ENCODE results near the gene MYOG.
A peak's percentile ranks its signal among the peaks of the same experiment; 100 is the strongest.

Gene MYOG

DNA sequence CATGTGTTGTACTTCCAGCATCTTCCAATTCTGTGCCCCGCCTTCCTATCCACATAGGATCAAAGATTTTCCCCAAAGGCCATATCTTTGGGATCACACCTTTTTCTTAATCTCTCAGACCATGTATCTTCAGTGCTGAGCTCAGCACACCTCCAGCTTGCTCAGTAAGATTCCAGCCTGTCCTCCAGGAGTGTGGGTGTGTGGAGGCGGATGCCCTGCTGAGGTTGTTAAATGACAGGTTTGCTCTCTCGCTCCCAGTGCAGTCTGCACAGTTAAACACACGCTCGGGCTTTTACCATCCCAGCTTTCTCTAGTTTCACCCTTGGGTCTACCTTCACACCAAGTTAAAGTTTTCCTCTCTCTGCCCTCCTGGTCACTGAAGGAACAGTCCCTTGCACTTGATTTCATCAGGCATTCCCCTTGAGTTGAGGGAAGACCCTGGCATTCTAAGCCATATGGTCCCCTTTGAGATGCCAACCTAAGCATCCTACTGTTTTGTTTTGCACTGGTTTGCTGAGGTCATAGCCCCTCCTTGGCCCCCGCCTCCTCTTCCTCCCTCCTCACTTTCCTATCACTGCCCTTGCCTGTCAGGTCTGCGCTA lies 13.7 kb downstream of the MYOG start:
- no peak for DNase-seq

DNA sequence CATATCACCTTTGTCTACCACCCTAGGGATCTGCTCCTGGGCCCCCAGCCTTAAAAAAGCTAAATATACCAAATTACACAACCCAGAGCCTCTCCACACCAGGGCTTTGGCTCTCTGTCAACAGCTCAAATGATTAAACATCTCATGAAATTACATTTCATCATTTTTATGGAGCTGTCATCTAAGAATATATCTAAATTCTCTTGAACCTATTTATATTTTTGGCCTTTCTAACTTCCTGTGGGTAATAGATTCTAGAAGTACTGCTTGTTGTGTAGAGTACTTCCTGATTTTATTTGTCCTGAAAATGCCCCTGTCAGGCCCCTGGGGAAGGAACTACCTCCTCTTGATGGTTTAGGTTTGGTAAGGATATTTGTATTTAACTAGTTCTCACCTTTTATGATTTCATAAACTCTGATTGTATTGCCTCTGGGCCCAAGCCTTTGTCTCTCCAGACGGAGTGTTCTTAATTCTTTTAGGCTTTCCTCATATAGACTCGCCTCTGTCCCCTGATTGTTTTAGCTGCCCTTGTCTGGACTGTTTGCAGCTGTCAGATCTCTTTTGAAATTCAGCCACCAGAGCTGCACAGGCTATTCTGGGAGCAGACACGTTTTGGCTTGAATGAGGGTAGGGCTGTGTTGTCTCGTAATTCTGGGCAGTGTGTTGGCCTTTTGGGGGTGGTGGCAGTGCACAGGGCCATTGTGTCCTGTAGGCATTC lies 16.6 kb downstream of the MYOG start:
- no peak for DNase-seq

DNA sequence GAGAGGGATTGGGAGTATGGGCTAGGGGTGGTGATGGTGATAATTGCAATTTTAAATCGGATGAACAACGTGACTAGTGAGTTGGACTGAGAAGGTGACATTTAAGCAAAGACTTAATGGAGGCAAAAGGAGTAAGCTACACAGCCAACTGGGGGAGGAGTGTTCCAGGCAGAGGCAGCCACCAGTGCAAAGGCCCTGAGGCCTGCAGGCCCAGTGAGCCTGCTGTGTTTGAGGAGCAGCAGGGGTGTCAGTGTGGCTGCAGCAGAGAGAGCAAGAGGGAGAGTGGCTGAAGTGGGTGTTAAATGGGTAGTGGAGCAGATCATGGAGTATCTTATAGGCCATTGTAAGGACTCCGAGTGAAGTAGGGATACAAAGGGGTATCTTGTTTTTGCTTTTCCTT lies 18.8 kb downstream of the MYOG start:
- DNase-seq = no peak

DNA sequence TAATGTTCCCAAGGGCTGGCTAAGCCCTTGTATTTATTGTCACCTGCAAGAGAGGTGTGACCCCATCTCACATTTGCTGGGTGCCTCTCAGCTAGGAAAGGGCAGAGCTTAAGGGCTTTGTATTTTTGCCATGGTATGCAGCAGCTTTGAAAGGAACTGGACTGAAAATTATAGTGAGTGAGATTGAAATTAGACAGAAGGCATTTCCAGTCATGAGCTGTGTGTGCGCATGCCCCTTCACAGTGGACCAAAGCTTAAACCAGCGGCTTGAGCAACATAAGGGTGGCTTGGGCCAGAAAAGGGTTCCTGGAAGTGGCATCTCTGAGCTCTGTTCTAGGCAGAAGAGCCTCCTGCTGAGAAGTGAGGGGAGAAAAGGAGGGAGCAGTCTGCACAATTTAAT lies 19.8 kb downstream of the MYOG start:
- DNase-seq = no peak

DNA sequence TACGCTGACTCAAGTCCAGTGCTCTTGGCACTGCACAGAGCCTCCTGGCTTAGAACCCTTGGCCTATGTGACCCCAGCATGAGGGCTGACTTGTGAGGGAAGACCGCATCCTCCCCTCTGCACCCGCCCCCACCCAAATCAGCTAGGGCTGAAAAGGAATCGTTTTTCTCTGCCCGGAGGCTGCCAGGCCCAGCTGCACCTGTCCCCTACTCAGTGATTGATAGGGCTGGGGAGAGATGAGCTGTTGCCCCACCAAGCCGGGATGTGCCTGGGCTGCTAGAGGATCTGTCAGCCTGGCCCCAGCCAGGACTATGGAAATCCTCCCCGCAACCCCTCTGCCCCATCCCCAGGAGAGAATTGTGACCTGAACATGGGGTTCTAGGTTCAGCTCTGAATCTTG lies 20.6 kb downstream of the MYOG start:
- no peak for DNase-seq

DNA sequence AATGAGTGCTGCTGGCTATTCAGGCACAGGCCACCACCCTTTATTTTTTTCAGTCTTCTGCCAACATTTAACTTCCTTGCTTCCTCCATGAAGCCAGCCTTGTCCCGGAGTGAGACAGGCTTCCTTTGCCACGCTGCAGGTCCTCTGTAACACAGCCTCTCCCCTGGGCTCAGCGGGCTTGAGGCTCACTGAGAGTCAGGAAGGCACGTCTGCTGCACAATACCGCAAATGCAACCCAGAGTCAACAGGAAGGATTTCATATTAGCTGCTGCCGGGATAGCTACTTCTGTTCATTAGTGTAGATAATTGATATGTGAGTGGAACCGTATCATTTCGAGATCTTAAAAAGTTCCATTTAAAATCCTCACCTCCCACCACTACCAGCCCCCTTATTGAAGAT lies 22.5 kb downstream of the MYOG start:
- DNase-seq = no peak

DNA sequence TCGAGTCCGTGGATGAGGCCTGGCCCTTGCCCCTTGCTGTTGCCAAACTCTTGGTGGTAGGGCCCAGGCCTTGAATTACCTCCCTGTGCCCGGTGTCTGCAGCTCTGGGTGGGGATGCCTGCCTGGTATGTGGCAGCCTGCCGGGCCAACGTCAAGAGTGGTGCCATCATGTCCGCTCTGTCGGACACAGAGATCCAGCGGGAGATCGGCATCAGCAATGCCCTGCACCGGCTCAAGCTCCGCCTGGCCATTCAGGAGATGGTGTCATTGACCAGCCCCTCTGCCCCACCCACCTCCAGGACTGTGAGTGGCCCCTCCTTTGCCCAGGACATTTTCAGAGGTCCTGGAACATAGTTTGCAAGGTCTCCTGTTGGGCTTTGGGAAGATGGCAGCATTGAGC lies 25.7 kb downstream of the MYOG start:
- DNase-seq = no peak

DNA sequence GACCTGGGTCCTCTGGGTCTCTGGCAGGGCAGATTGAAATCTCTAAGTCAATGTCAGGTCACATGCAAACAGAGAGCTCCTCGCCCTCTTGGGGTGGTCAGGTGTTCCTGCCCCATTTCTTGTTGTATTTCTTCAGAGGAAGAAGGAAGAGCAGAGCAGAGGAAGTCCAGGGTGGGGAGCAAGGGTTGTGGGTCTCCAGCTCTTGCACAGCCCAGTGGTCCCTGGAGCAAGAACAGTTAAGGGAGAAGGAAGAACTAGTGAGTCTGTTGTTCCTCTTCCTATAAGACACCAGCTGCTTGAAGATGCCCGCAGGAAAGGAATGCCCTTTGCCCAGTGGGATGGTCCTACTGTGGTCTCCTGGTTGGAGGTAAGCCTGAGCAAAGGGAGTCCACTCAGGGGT lies 26.3 kb downstream of the MYOG start:
- no peak for DNase-seq

DNA sequence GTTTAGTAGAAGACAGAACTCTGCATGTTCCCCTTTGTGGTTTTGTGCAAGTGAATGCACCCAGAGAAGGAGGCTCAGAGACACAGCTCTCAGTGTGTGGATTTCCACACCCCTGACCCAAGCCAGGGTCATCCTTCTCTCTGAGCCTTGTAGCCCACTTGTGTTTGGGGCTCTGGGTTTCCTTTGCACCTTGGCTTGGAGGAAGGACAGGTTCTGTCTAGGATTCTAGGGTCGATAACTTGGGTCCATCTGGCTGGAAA lies 27.2 kb downstream of the MYOG start:
- no peak for DNase-seq

DNA sequence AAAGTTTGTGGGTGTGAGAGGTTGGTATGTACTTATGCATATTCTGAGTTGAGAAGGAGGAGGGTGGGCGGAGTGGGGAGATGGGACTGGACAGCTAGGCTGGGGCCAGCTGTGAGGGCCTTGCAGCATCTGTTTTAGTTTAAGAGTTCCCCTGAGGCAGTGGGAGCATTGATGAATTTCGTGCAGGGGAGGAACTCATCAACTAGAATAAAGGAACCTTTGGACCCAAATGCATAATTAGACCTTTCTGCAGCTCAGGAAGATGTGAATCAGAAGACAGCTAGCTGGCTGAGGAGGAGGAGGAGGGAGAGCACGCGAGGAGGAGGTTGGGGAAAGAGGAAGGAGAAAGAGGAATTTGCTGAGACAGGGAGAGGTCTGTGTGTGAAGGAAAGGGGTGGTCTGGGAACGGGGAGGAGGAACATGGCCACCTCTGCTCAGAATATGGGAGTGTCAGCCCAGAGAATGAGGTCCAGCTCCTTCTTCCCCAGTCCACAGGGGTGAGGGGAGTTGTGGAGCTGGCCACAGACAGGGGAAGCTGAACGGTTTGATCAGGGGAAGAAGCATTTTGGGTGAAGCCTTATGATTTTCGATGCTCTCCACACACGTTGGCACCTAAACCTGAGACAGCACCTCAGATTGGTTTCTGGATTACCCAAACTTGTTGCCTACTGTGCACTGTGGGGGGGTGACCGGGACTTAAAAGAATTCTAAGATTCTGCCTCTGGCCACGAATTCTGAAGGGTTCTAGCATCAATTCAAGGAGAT lies 27.7 kb downstream of the MYOG start:
- DNase-seq = no peak

DNA sequence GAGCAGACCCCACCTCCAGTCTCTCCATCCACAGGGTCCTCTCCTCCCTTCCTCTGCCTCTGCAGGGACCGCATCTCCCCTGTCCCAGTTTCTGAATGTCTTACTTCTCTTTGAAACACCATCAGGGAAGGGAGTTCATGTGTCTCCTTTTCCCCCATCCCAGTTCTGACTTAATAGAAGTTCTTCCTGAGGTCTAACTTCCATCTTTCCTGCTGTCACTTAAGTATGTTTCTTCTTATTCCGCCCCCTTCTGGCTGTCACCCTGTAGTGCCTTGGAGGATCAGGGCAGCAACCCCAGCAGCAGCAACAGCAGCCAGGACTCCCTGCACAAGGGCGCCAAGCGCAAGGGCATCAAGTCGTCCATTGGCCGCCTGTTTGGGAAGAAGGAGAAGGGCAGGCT lies 29.3 kb downstream of the MYOG start:
- no peak for DNase-seq

DNA sequence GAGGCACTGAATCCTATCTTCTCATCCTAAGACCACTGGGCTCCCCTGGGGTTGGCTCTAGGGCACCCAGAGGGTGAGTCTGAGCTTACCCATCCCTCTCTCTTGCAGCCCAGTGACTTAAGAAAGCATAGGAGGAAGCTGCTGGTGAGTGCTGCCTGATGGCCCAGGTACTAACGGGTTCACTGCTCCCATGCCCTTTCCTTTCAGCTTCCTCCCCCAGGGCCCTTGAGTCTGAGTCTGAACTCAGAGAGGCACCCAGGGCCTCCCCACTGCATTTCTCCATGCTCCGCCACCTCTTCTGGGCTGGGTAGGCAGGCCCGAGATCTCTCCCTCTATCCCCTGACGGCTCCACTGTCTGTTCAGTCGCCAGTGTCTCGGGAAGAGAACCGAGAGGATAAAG lies 29.8 kb downstream of the MYOG start:
- no peak for DNase-seq

DNA sequence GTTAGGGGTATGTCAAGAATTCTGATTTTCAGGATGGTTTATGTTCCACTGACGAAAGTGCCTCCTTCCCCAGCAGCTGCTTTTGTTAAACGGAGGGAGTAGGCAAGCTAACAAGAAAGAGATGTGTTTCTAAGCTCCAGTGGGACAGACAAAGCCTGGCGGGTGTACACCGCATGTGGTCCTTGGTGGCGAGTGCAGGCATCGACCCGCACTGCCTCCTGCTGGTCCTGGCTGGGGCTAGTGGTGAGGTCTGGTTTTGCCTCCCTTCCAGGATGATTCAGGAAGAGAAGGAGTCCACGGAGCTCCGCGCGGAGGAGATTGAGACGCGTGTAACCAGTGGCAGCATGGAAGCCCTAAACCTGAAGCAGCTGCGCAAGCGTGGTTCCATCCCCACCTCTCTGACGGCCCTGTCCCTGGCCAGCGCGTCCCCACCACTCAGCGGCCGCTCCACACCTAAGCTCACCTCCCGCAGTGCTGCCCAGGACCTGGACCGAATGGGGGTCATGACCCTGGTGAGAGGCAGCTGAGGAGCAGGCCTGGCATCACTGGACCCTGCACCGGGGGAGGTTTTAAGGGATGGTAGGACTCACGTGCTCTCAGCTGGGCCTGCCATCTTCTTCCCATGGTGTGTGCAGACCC lies 30.5 kb downstream of the MYOG start:
- DNase-seq = no peak

DNA sequence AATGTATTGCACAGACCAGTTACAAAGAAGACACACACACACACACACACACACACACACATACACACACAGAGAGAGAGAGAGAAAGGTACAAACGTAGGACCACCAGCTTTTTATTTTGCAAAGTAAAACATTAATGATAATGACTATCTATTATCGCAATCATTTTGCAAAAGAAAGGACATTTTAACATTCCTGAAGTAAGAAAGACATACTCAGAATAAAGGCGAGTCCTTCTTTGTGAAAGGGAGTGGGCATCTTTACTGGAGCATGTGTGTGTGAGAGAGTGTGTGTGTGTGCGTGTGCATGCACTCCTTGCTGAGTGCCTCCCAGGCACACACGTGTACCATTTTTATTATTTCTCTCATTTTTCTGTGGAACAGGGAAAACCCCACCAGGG lies 31.2 kb downstream of the MYOG start:
- DNase-seq = no peak

DNA sequence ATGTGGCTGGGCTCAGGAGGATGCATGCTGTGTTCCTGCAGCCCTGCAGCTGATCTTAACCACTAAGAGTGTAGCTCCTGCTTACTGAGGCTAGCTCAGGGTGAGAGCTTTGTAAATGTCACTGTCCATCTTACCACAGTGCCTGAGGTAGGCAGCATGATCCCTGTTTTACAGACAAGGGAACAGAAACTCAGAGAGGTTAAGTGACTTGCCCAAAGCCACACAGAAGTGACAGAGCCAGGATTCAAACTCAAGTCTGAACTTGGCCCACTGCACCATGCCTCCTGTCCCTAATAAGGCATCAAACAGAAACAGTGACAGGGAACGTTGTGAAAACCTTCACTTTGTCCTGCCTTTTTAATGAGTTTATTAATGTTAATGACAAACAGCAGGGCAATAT lies 31.6 kb downstream of the MYOG start:
- no peak for DNase-seq

DNA sequence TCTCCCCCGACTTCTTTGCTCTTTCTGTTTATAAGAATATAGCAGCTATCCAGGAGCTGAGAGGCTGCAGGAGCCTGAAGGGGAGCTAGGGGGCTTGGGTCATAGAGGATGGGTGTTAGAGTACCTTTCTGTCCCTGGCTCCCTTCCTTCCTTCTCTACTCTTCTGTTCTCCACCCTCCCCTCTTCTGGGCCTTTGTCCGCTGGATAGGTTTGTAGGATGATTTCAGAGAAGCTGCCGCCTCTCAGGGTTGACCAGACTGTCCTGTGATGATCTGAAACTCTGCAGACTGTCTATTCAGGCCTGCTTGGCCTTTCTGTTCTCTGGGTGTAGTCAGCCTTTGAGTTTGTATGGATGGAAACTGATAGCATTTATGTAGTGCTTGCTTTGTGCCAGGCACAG lies 33.2 kb downstream of the MYOG start:
- DNase-seq = no peak

DNA sequence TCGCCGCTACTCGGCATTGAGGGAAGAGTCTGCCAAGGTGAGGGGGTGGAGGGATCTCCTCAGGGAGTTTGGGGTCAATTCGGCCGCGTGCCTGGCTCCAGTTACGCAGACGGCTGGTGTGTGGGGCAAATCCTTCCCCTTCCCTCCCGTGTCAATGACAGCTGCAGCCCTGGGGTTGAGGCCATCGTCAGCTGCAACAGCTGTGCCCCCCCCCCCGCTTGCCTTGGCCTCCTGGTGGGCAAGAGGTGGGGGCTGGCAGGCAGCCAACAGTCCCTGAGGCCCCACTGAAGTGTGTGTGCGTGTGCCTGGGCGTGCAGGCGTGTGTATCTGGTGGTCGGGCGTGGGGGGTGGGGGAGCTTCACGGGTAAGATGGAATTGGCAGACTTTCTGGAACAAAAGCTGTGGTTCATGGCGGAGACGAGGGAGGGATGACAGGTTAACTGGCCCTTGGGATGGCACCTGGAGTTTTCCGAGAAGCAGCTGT lies 33.9 kb downstream of the MYOG start:
- peak; percentile 79 for DNase-seq

DNA sequence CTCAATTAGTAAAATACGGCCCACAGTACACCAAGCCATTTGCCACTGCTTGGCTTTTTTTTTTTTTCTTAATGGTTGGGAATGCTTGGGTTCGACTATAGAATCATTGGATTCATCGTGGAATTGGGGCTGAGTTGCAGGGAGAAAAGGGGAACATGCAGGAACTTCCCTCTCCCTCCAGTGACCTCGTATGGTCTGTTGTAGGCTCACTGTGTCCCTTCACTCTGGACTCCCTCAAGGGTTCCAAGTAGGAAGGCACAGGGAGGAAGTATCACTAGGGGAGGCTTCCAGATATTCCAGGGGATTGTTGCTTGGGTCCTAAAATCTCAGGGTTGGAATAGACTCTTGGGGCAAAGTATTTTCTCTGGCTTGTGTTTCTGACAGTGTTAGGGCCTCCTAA lies 35.0 kb downstream of the MYOG start:
- no peak for DNase-seq

DNA sequence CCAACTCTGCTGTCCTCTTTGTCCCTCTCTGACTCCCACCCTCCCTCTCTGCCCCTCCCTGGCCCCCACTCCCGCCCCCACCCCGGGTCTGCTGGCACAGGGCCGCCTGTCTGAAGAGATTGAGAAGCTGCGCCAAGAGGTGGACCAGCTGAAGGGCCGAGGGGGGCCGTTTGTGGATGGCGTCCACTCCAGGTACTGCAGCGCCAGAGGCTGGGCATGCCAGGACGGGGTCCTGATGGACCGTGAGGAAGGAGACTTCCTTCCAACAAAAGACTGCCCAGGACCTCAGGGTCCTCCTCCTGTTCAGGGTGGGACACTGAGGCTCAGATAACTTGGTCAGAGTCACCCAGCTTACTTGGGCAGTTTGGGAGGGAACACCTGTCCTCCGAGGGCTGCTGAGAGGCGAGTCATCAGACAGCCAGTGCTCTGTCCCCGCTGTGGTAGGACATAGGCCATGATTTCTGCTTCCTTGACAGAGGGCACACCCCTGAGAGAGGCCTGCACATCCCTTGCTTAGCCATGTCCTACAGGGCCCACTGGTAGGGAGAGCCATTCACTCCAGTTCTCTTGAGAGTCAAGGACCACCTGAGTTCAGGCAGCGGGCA lies 36.1 kb downstream of the MYOG start:
- DNase-seq = no peak

DNA sequence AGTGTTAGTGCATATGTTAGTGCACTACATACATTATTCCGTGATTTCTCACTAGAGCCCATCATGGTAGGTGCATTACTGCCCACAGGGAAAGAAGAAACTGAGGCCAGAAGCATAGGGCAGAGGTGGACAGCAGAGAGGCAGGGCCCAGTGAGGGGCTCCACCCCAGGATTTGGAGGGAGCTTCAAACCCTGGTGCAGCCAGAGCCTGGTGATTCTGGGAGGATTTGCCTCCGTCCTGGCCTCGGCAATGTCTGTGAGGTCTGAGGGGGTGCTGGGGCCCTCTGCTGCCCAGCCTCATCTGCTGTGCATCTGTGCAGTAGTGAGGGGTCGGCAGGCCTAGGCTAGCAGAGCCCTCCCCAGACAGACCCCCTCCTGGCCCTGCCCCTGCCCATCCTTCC lies 36.7 kb downstream of the MYOG start:
- DNase-seq = no peak

DNA sequence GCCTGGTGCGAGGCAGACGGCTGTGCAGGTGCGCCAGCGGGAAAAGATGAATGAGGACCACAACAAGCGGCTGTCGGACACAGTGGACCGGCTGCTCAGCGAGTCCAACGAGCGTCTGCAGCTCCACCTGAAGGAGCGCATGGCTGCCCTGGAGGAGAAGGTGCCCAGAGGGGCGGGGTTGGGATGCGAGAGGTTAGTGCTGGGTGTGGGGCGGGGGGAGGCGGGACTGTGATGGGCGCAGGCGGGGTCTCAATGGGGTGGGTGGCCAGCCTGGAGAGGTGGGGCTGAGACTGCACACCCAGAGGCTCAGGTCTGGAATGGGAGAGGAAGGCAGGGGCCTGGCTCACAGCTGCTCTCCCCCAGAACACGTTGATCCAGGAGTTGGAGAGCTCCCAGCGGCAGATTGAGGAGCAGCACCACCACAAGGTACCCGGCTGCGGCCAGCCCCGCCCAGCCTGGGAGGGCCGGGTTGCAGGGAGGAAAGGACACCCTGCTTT lies 37.2 kb downstream of the MYOG start:
- peak; percentile 70 for DNase-seq

DNA sequence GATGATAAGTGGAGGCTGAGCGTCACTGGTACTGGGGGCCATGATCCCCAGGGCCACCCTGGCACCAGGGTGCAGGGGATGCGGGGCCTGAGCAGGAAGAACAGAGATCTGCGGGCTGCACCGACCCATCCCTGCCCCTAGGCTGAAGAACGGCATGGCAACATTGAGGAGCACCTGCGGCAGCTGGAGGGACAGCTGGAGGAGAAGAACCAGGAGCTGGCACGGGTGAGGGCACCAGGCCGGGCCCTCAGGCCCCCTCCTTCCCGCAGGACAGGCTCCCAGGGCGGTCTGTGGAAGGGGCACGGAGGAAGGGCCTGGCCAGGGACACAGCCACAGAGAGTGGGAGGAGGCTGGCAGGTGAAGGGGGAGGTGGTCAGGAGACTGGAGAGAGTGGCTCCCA lies 37.7 kb downstream of the MYOG start:
- peak; percentile 13 for DNase-seq

DNA sequence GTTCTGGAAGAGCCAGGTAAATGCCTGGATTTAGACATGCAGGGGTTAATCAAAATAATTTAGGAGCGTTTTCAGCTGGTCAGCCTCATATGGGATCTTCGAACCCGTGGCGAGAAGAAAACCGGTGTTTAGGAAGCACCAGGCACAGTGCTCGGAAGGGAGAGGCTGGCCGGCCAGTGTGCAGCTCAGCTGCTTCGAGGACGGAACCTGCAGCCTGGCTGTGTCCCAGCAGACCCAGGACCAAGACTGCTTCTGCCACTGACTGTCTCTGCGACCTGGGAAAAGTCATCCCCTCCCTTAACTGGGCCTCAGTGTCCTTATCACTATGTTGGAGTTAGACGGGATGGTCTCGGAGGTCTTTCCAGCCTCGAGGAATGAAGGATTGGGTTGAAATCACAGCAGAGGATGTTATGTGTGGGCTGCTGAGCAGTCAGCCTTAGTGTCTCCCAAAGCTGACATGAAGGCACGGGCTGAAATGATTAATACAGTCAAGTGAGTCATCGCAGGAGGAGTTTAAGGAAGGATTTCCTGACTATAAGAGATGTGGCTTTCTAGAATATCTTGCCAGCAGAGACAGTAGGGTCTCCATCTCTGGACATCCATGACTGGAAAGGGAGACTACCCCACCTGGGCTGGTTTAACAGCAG lies 38.7 kb downstream of the MYOG start:
- no peak for DNase-seq
